ENCODE data around the gene TRIM33.

The TRIM33 gene

GRCh38 chr1:114530224-114530623 lies 19.2 kb upstream of the TRIM33 start:
- no peaks in the 10 kb centered on the region for H3K27me3 ChIP-seq (ENCODE audit: insufficient read depth, low read length)
- H3F3A ChIP-seq (ENCODE audit: insufficient read depth, low read length) = no peaks in the 10 kb centered on the region
- no peak for TF ChIP-seq CTCF (IDR thresholded peaks at IDR 0.05; ENCODE audit: low read length)
- no peak for TF ChIP-seq EZH2 (IDR thresholded peaks at IDR 0.05; ENCODE audit: borderline replicate concordance, low read length)
- H3K4me1 ChIP-seq (ENCODE audit: insufficient read depth, low read length, severe bottlenecking) = no peaks in the 10 kb centered on the region
- H3K9ac ChIP-seq (ENCODE audit: low read length) = no peak overlapping the region
- H3K9me3 ChIP-seq (ENCODE audit: low read length) = no peaks in the 10 kb centered on the region
- no peak overlapping the region for H2AFZ ChIP-seq (ENCODE audit: low read length)
- H3K4me2 ChIP-seq (ENCODE audit: low read length) = no peak overlapping the region
- H3K27ac ChIP-seq (ENCODE audit: low read depth, low read length, poor library complexity, severe bottlenecking) = no peak overlapping the region
- H3K9me2 ChIP-seq (ENCODE audit: low read depth, low read length) = no peaks in the 10 kb centered on the region
- no peak overlapping the region for H3K4me3 ChIP-seq (ENCODE audit: low read depth, low read length, poor library complexity, severe bottlenecking)
- no peaks in the 10 kb centered on the region for H3K36me3 ChIP-seq (ENCODE audit: insufficient read depth, low read length)
- no peaks in the 10 kb centered on the region for H3K79me2 ChIP-seq (ENCODE audit: insufficient read depth, low read length)
- H4K20me1 ChIP-seq (ENCODE audit: insufficient read depth, low read length) = no peaks in the 10 kb centered on the region

- no peak overlapping the region for H3K4me3 ChIP-seq (ENCODE audit: low read depth, low read length, poor library complexity, severe bottlenecking)
- no peak overlapping the region for H2AFZ ChIP-seq (ENCODE audit: low read length)
- no peaks in the 10 kb centered on the region for H4K20me1 ChIP-seq (ENCODE audit: insufficient read depth, low read length)
- no peak overlapping the region for H3K4me2 ChIP-seq (ENCODE audit: low read length)
- H3K36me3 ChIP-seq (ENCODE audit: insufficient read depth, low read length) = no peaks in the 10 kb centered on the region
- H3K79me2 ChIP-seq (ENCODE audit: insufficient read depth, low read length) = no peaks in the 10 kb centered on the region
- TF ChIP-seq EZH2 (IDR thresholded peaks at IDR 0.05; ENCODE audit: borderline replicate concordance, low read length) (no peak), CTCF (IDR thresholded peaks at IDR 0.05; ENCODE audit: low read length) (no peak)
- H3F3A ChIP-seq (ENCODE audit: insufficient read depth, low read length) = no peaks in the 10 kb centered on the region
- no peaks in the 10 kb centered on the region for H3K9me2 ChIP-seq (ENCODE audit: low read depth, low read length)
- no peaks in the 10 kb centered on the region for H3K9me3 ChIP-seq (ENCODE audit: low read length)
- H3K27me3 ChIP-seq (ENCODE audit: insufficient read depth, low read length) = no peaks in the 10 kb centered on the region
- no peak overlapping the region for H3K27ac ChIP-seq (ENCODE audit: low read depth, low read length, poor library complexity, severe bottlenecking)
- no peaks in the 10 kb centered on the region for H3K4me1 ChIP-seq (ENCODE audit: insufficient read depth, low read length, severe bottlenecking)
- H3K9ac ChIP-seq (ENCODE audit: low read length) = no peak overlapping the region
These were observed 13.9 kb upstream of the TRIM33 start for GRCh38 chr1:114524944-114525343.

GRCh38 chr1:114522264-114522575 lies 11.2 kb upstream of the TRIM33 start:
- no peaks in the 10 kb centered on the region for H3K27me3 ChIP-seq (ENCODE audit: insufficient read depth, low read length)
- H3K4me2 ChIP-seq (ENCODE audit: low read length) = no peak overlapping the region
- no peak overlapping the region for H3K4me3 ChIP-seq (ENCODE audit: low read depth, low read length, poor library complexity, severe bottlenecking)
- H3K4me1 ChIP-seq (ENCODE audit: insufficient read depth, low read length, severe bottlenecking) = no peaks in the 10 kb centered on the region
- no peaks in the 10 kb centered on the region for H3K36me3 ChIP-seq (ENCODE audit: insufficient read depth, low read length)
- no peaks in the 10 kb centered on the region for H3K79me2 ChIP-seq (ENCODE audit: insufficient read depth, low read length)
- H3K9me2 ChIP-seq (ENCODE audit: low read depth, low read length) = no peaks in the 10 kb centered on the region
- TF ChIP-seq EZH2 (IDR thresholded peaks at IDR 0.05; ENCODE audit: borderline replicate concordance, low read length) = no peak
- TF ChIP-seq CTCF (IDR thresholded peaks at IDR 0.05; ENCODE audit: low read length) = no peak
- H3F3A ChIP-seq (ENCODE audit: insufficient read depth, low read length) = no peaks in the 10 kb centered on the region
- no peaks in the 10 kb centered on the region for H3K9me3 ChIP-seq (ENCODE audit: low read length)
- no peak overlapping the region for H2AFZ ChIP-seq (ENCODE audit: low read length)
- no peak overlapping the region for H3K9ac ChIP-seq (ENCODE audit: low read length)
- H3K27ac ChIP-seq (ENCODE audit: low read depth, low read length, poor library complexity, severe bottlenecking) = no peak overlapping the region
- no peaks in the 10 kb centered on the region for H4K20me1 ChIP-seq (ENCODE audit: insufficient read depth, low read length)
